Smooth muscle cell (in vitro differentiated cells): ENCODE results near the gene ALG14. TPM values are rescaled to one million over a fixed set of nuclear protein-coding genes. Genes with fewer than 3 reads are reported as not detected.
"Not testable (repeated sequence)": the region's sequence is repeated elsewhere in the genome, so short reads cannot be mapped to it uniquely, and the experiment has no call there.

Source experiments
- DNase-seq: peaks from one replicate; lab custom pipeline; 2025; ENCODE audit not compliant: unreplicated experiment; lab: John Stamatoyannopoulos, UW
- H2AFZ ChIP-seq: fragments of 200-600 bp; sonication (generic); 2 replicates; pipeline ENCODE4 v1.6.0; 2016; ENCODE audit warnings: antibody characterized with exemption, low read depth, mild to moderate bottlenecking
- H3F3A ChIP-seq: fragments of 200-600 bp; sonication (generic); 2 replicates; pipeline ENCODE4 v1.6.0; 2017; ENCODE audit warnings: antibody characterized with exemption, low read depth
- H3K27ac ChIP-seq: fragments of 200-600 bp; sonication (generic); 2 replicates; pipeline ENCODE4 v1.5.1; 2016; ENCODE audit warnings: low read depth, mild to moderate bottlenecking
- H3K27me3 ChIP-seq: fragments of 200-600 bp; sonication (generic); 2 replicates; pipeline ENCODE4 v1.6.1; 2016; ENCODE audit warnings: low read depth, mild to moderate bottlenecking
- H3K36me3 ChIP-seq: fragments of 200-600 bp; sonication (generic); 2 replicates; pipeline ENCODE4 v1.5.1; 2016; ENCODE audit warnings: low read depth
- H3K4me1 ChIP-seq: fragments of 200-600 bp; sonication (generic); 2 replicates; pipeline ENCODE4 v1.5.1; 2016; ENCODE audit warnings: low read depth
- H3K4me2 ChIP-seq: fragments of 200-600 bp; sonication (generic); 2 replicates; pipeline ENCODE4 v1.6.0; 2016; ENCODE audit warnings: mild to moderate bottlenecking
- H3K4me3 ChIP-seq: fragments of 200-600 bp; sonication (generic); 2 replicates; pipeline ENCODE4 v1.5.1; 2016; ENCODE audit warnings: mild to moderate bottlenecking
- H3K79me2 ChIP-seq: fragments of 200-600 bp; sonication (generic); 2 replicates; pipeline ENCODE4 v1.6.0; 2016; ENCODE audit warnings: low read depth, mild to moderate bottlenecking
- H3K9ac ChIP-seq: fragments of 200-600 bp; sonication (generic); 2 replicates; pipeline ENCODE4 v1.6.0; 2016; ENCODE audit warnings: low read depth
- H3K9me3 ChIP-seq: fragments of 200-600 bp; sonication (generic); replicated peaks from 2 replicates; pipeline ENCODE4 v1.5.1; 2016; ENCODE audit warnings: low read depth
- H4K20me1 ChIP-seq: fragments of 200-600 bp; sonication (generic); 2 replicates; pipeline ENCODE4 v1.6.0; 2016; ENCODE audit warnings: low read depth
- CTCF ChIP-seq: fragments of 200-600 bp; sonication (generic); IDR thresholded peaks from 2 replicates; pipeline ENCODE4 v1.5.1; 2017; ENCODE audit warnings: borderline replicate concordance, mild to moderate bottlenecking, antibody characterized with exemption; ENCODE audit not compliant: insufficient read depth, poor library complexity, severe bottlenecking
- WGBS: methylation state at CpG from one replicate; pipeline ENCODE4 v1.1.7; 2016; ENCODE audit warnings: low lambda C conversion rate; 5-methylcytosine and 5-hydroxymethylcytosine counted together
- polyA plus RNA-seq: library from polyadenylated mRNA; unstranded; fragments of >200 nt; fragmentation: Nextera tagmentation; extraction: Ambion mirVana; gene quantifications from 2 replicates; pipeline ENCODE4 v1.2.1, GENCODE V29; 2016
- total RNA-seq: library from RNA; depleted of rRNA; stranded (reverse); fragments of >200 nt; gene quantifications from 2 replicates; pipeline ENCODE4 v1.2.3, GENCODE V29; 2014

The ALG14 gene
- total and polyA plus RNA-seq, 2 experiments from 2014 or later: 2.4 to 5.5 TPM

- DNase-seq: no peak
- H3K27me3 ChIP-seq: no peaks in the 10 kb centered on the region
These were observed 23.1 kb upstream of the ALG14 start for GRCh38 chr1:95095833-95096217.

GRCh38 chr1:95094923-95095322 lies 22.2 kb upstream of the ALG14 start:
- Histone ChIP-seq H3K4me2 (no peak overlapping the region), H3K36me3 (no peaks in the 10 kb centered on the region), H3K9me3 (no peaks in the 10 kb centered on the region), H3K4me3 (no peak overlapping the region), H3K4me1 (no peaks in the 10 kb centered on the region), H3F3A (no peaks in the 10 kb centered on the region), H3K9ac (no peak overlapping the region), H3K79me2 (no peaks in the 10 kb centered on the region), H4K20me1 (no peaks in the 10 kb centered on the region), H2AFZ (no peak overlapping the region), H3K27ac (no peak overlapping the region), H3K27me3 (no peaks in the 10 kb centered on the region)
- DNase-seq: no peak
- TF ChIP-seq CTCF: no peak
- 70% methylated on average over 2 of the region's 2 CpGs for WGBS

More at GRCh38 chr1:95095833-95096217, 23.1 kb upstream of the ALG14 start:
- no peak overlapping the region for H3K4me2 ChIP-seq
- no peaks in the 10 kb centered on the region for H3K36me3 ChIP-seq
- no peaks in the 10 kb centered on the region for H3K4me1 ChIP-seq
- H4K20me1 ChIP-seq: no peaks in the 10 kb centered on the region
- no peaks in the 10 kb centered on the region for H3K9me3 ChIP-seq
- no peak overlapping the region for H3K9ac ChIP-seq
- TF ChIP-seq CTCF: no peak
- 83% methylated on average over 2 of the region's 2 CpGs for WGBS
- no peaks in the 10 kb centered on the region for H3F3A ChIP-seq
- no peaks in the 10 kb centered on the region for H3K79me2 ChIP-seq
- H3K27ac ChIP-seq: no peak overlapping the region
- H2AFZ ChIP-seq: peak overlapping the region; percentile 66
- H3K4me3 ChIP-seq: no peak overlapping the region

GRCh38 chr1:95093296-95093695 lies 20.5 kb upstream of the ALG14 start:
- Histone ChIP-seq H3F3A (no peaks in the 10 kb centered on the region), H3K4me2 (no peak overlapping the region), H3K36me3 (no peaks in the 10 kb centered on the region), H3K27me3 (no peaks in the 10 kb centered on the region), H3K27ac (no peak overlapping the region), H4K20me1 (no peaks in the 10 kb centered on the region), H3K9me3 (no peaks in the 10 kb centered on the region), H3K4me1 (no peaks in the 10 kb centered on the region), H2AFZ (no peak overlapping the region), H3K4me3 (no peak overlapping the region), H3K79me2 (no peaks in the 10 kb centered on the region), H3K9ac (no peak overlapping the region)
- no peak for DNase-seq
- TF ChIP-seq CTCF: no peak
- WGBS: 38% methylated on average over 1 of the region's 1 CpG

GRCh38 chr1:95092891-95093290 lies 20.1 kb upstream of the ALG14 start:
- not testable (repeated sequence) for H3K27ac ChIP-seq, DNase-seq, H3K9ac ChIP-seq

GRCh38 chr1:95091290-95091689 lies 18.5 kb upstream of the ALG14 start:
- not testable (repeated sequence) for H3K27me3 ChIP-seq, H2AFZ ChIP-seq, H3K9ac ChIP-seq, H3K4me2 ChIP-seq, H3K9me3 ChIP-seq, H3K36me3 ChIP-seq, H3K27ac ChIP-seq, DNase-seq, H3K4me3 ChIP-seq, H3F3A ChIP-seq, H4K20me1 ChIP-seq, H3K79me2 ChIP-seq
- H3K4me1 ChIP-seq: peaks cover 10% of the 10 kb centered on the region
- 91% methylated on average over 21 of the region's 28 CpGs for WGBS

More at GRCh38 chr1:95092891-95093290, 20.1 kb upstream of the ALG14 start:
- not testable (repeated sequence) for H3F3A ChIP-seq, H4K20me1 ChIP-seq, H3K4me2 ChIP-seq, H3K36me3 ChIP-seq, H3K9me3 ChIP-seq, H3K4me1 ChIP-seq, H3K79me2 ChIP-seq, H3K4me3 ChIP-seq, H3K27me3 ChIP-seq, H2AFZ ChIP-seq
